OCI-LY3 (cell line): ENCODE measurements around the gene AQP2.

Experiments used
- CTCF ChIP-seq: fragments of 200-600, 300-600 bp; sonication (generic); IDR thresholded peaks from 2 replicates; pipeline ENCODE4 v1.5.1; 2014; ENCODE audit warnings: antibody characterized with exemption, low read length, low read depth
- EZH2phosphoT487 ChIP-seq: fragments of 200-600 bp; shearing (Covaris generic); IDR thresholded peaks from 2 replicates; pipeline ENCODE4 v1.6.1; 2018; ENCODE audit warnings: antibody characterized with exemption, mixed run types, low read depth

GRCh38 chr12:49916129-49916919 is 34.2 kb upstream of the AQP2 start:
- TF ChIP-seq CTCF (no peak), EZH2phosphoT487 (no peak)
